Brain microvascular endothelial cell (primary cell): ENCODE results near the gene TAGLN2.

Experiments
- DNase-seq: peaks from one replicate; pipeline ENCODE4 v3.0.0-alpha.2; 2020
- H3K27ac ChIP-seq: fragments of 250-450 bp; sonication (Bioruptor Pico); 2 replicates; pipeline ENCODE4 v1.5.1; 2020; ENCODE audit warnings: mild to moderate bottlenecking, moderate library complexity
- H3K27me3 ChIP-seq: fragments of 250-450 bp; sonication (Bioruptor Pico); replicated peaks from 2 replicates; pipeline ENCODE4 v1.5.1; 2020; ENCODE audit warnings: mild to moderate bottlenecking
- H3K36me3 ChIP-seq: fragments of 250-450 bp; sonication (Bioruptor Pico); replicated peaks from 2 replicates; pipeline ENCODE4 v1.5.1; 2020; ENCODE audit warnings: mild to moderate bottlenecking
- H3K4me3 ChIP-seq: 2 replicates; pipeline ENCODE4 v1.5.1; 2011; ENCODE audit warnings: low read depth, mild to moderate bottlenecking, control low read depth, low read length, moderate library complexity
- in situ Hi-C: cut with HindIII; loops from 2 replicates; pipeline ENCODE4 v1.10.0; 2017; ENCODE audit warnings: low sequenced_read_pairs, low pct_ligation_motif_present
- TF ChIP-seq, protein P1 (sequence below): IDR thresholded peaks from 2 replicates; pipeline ENCODE4 v1.5.1; 2011; ENCODE audit warnings: low read depth, mild to moderate bottlenecking, moderate library complexity, low read length, control low read depth, inconsistent platforms; ENCODE audit errors: missing control alignments

TAGLN2 gene

DNA sequence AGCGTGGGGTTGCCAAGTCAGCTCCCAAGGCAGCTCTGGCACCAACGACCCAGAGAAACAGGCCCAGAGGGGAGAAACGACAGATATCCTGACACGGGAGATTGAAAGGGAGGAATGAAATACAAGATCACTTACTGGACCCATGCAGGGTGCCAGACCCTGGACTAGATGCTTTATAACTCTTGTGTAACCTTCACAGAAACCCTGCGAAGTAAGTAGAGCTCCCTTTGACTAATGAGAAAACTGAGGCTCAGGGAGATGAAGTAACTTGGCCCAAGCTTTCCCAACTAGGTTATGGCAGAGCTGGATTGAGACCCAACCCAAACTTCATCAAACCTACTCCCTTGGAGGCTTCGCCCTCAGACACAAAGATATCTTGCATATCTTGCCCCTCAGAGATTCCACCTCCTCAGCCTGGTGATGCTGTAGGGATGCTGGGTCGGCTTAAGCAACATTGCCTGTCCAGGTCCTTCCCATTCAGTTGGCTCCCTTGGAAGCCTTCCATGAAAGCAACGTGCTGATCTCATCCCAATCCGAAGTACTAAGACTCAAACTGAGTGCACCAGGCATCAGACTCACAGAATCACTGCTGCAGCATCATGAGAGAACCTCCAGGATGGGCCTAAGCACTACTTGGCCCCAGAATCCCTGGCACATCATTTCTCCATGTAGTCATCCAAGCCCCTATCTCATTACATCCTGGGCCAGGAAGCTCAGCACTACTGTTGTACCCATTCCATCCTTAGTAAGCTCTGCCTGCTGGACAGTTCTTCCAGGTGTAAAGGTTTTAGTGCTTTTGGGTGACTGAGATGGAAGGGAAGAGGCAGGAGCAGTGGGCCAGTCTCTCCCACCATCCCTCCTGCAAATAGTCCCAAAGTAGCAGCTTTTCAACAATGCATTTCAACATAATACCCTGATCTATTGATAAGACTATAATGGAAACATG is 21.2 kb upstream of the TAGLN2 start:
- Histone ChIP-seq H3K4me3 (peak overlapping the region; percentile 55), H3K36me3 (no peaks in the 10 kb centered on the region), H3K27me3 (peaks cover 18% of the 10 kb centered on the region), H3K27ac (no peak overlapping the region)
- DNase-seq, result no peak
- in situ Hi-C loops, result no loop called here
- TF ChIP-seq, protein P1, sequence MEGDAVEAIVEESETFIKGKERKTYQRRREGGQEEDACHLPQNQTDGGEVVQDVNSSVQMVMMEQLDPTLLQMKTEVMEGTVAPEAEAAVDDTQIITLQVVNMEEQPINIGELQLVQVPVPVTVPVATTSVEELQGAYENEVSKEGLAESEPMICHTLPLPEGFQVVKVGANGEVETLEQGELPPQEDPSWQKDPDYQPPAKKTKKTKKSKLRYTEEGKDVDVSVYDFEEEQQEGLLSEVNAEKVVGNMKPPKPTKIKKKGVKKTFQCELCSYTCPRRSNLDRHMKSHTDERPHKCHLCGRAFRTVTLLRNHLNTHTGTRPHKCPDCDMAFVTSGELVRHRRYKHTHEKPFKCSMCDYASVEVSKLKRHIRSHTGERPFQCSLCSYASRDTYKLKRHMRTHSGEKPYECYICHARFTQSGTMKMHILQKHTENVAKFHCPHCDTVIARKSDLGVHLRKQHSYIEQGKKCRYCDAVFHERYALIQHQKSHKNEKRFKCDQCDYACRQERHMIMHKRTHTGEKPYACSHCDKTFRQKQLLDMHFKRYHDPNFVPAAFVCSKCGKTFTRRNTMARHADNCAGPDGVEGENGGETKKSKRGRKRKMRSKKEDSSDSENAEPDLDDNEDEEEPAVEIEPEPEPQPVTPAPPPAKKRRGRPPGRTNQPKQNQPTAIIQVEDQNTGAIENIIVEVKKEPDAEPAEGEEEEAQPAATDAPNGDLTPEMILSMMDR, result no peak

DNA sequence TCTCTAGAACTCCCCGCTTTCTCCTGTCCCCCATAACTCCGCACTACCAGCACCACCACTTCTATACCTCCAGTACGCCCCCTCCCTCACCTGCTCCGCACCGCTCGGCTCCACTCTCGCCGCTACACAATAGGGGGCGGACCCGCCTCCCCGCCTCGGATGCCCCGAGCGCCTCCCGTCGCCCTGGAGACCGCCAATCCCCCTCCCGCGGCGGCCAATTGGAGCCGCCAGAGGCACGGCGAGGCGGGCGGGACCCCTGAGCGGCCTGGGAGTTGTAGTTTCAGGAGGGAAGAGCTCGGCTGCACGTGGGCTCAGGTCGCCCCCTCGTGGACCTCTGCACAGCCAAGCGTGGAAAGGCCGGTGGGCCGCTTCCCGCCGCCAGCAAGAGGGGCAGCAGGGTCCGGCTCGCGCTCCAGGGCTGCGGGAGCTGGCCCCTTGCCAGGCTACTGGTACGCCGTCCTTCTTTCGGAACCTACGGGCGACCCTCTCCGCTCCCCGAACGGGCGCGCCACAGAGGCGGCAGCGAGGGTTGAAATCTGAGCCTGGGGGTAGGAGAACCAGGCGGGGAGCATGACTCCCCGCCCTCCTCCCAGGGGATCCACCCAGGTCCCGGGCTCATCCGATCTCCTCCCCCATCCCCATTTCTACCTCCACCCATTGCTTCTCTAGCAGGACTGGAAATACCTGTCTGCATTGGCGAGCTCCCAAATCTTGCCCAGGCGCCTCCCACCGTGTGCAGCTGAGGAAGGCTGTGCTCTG is 20.4 kb upstream of the TAGLN2 start, which contains the start of gene IGSF9:
IGSF9 (minus strand) TSS at position 131 of the 759 bp plus-strand sequence. CDS start 2,159 bp downstream, outside the sequence.
- Histone ChIP-seq H3K36me3 (no peaks in the 10 kb centered on the region), H3K27me3 (peaks cover 18% of the 10 kb centered on the region), H3K4me3 (peak within 1 kb of the TSS; percentile 55), H3K27ac (no peak within 1 kb of the TSS)
- in situ Hi-C loops, result no loop called here
- TF ChIP-seq, protein P1, result peak; percentile 57
- peak; percentile 30 for DNase-seq

DNA sequence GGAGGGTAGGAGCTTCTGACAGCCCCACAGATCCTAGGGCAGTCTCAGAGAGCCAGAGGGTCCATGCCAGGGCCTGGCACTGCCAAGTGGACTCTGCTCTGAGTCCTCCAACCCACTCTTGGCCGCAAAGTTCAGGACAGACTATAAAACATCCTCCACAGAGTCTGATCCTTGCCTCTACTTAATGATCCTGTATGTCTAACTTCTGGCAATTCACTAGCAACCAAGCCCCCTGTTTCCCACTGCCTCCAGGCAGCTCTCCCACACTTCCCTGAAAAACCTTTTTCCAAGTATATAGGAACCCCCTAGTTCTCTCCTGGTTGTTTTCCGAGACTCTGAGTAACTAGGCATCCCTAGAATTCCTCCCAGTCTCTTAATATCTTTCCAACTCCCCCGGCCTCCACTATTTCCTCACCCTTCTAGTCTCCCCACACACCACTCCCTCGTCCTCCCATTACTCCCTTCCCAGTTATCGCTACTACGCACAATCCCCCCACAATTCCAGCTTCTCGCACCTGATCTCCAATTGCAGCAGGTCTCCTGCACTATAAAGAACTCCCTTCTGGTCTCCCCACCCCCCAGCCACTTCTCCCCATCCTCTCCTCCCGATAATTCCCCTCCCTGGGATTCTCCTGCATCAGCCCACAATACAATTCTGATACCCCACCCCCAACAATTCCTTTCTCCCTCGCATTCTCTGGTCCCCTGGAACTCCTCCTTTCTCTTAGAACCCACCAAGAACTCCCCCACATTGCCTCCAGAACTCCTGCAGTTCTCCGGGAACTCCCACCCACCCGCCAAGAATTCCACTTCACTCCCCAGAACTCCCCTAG is 19.5 kb upstream of the TAGLN2 start:
- H3K36me3 ChIP-seq, result no peaks in the 10 kb centered on the region
- in situ Hi-C loops, result no loop called here
- TF ChIP-seq, protein P1, result no peak
- no peak overlapping the region for H3K27ac ChIP-seq
- peaks cover 18% of the 10 kb centered on the region for H3K27me3 ChIP-seq
- peak overlapping the region; percentile 55 for H3K4me3 ChIP-seq
- DNase-seq, result no peak

DNA sequence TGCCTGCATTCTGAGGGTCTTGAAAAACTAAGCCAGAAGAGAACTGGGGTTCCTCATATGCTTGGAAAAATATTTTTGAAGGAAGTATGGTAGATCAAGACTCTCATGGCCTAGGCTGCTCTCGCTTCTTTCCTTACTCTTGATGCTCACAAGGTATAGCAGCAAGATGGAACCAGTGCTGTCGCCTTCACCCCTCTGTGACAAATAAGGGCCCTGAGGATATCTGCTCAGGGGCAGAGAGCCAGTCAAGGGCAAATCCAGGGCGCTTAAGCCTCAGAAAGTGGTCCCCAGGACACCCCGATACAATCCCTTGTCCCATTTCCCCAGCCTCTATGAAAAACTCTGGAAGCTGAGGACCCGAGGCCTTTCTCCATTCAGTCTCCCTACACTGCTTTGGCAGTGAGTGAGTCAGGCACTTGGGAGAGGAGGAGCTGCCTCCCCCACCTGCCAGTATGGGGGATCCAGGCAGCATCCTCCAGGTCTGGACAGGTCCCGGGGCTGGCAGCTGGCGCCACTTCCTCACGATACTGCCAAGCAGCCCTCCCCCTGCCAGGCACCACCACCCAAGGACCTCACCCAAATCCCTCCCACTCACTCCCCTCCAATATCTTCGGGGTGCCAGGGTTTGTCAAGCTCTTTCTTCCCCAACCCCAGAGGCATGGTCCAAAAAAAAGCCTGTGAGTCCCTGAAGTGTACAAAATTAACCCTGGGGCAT is 18.8 kb upstream of the TAGLN2 start:
- Histone ChIP-seq H3K36me3 (no peaks in the 10 kb centered on the region), H3K27ac (no peak overlapping the region), H3K27me3 (peaks cover 18% of the 10 kb centered on the region), H3K4me3 (no peak overlapping the region)
- DNase-seq, result no peak
- TF ChIP-seq, protein P1, result no peak
- in situ Hi-C loops, result no loop called here

DNA sequence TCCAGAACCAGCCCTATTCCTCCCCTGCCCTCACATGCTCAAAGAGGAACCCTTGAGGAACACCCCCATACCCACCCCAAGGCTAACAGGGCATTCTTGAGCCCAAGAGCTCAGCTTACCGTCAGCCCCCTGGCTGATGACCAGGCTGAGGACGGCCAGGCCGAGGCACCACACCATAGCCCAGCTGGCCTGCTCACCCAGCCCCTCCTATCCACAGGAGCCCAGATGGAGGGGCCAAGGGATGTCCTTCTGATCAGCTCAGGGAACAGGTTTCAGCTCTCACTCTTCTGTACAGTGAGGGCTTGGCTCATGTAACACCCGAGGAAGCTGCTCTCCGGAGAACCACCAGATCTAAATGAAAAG is 18.0 kb upstream of the TAGLN2 start:
- TF ChIP-seq, protein P1, result no peak
- Histone ChIP-seq H3K27ac (no peak overlapping the region), H3K27me3 (peaks cover 18% of the 10 kb centered on the region), H3K36me3 (no peaks in the 10 kb centered on the region), H3K4me3 (no peak overlapping the region)
- in situ Hi-C loops, result no loop called here
- DNase-seq, result no peak
